ENCODE data around the gene TDRD6. TPM values are rescaled to one million over a fixed set of nuclear protein-coding genes. Genes with fewer than 3 reads are reported as not detected.

The TDRD6 gene
- total RNA-seq, 2 experiments from 2014 or later = not detected

DNA sequence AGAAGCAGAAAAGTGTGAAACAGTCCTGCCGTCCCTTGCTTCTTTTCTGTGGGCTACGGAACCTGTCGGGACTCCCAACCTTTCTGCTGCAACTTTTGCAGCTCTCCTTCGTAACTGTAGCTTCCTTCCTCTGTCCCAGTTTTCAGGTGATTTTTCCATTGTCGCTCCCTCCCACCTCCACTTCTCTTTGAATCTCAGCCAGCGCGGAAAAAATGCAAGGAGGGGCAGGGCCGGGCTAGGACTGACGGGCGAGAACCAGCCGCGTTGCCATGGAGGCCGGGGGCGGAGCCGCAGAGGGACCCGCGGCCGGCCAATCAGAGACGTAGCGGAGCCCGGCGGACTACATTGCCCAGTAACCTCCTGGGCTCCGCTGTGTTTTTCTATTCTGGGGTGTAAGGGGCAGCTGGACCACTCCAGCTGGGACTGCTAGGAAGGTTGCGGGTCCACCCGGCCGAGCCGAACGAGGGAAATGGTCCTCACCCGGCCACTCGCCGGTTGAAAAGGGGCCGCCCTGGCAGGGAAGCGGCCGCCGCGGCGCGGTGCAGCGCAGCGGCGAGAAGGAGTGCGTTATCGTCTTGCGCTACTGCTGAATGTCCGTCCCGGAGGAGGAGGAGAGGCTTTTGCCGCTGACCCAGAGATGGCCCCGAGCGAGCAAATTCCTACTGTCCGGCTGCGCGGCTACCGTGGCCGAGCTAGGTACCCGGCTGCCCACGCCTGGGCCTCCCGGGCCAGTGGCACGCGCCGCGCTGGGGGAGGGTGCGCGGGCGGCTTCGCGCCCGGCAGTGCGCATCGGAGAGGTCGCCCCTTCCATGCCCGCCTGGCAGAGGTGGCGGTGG, 34.9 kb upstream of the TDRD6 start, which contains the start of the genes CYP39A1 and SLC25A27:
TSS of gene CYP39A1 (minus strand) at position 216 of the 836 bp plus-strand sequence. CDS start 236 bp downstream, outside the sequence.
TSS of gene SLC25A27 (plus strand) at position 373 of the 836 bp plus-strand sequence. CDS start at position 591, 218 bp downstream.
- CTCF ChIA-PET = no interaction called here
- intact Hi-C loops (cut with micrococcal nuclease) = loop anchor here (1.0 kb wide), 2 partner anchors 10 to 524 kb away; partner anchors contain the start of gene ENPP4
- H3K27me3 Mint-ChIP-seq (ENCODE audit: low read depth) = peaks cover 39% of the 10 kb centered on the region
- H3K4me3 Mint-ChIP-seq = peak within 1 kb of the TSS; percentile 88
- H3K27ac Mint-ChIP-seq = peak within 1 kb of the TSS; percentile 11
- DNase-seq = peak; percentile 88
- peaks cover 13% of the 10 kb centered on the region for H3K4me1 Mint-ChIP-seq (ENCODE audit: low read depth)
- H3K36me3 Mint-ChIP-seq (ENCODE audit: low read depth) = no peaks in the 10 kb centered on the region
- H3K9me3 Mint-ChIP-seq = no peaks in the 10 kb centered on the region

DNA sequence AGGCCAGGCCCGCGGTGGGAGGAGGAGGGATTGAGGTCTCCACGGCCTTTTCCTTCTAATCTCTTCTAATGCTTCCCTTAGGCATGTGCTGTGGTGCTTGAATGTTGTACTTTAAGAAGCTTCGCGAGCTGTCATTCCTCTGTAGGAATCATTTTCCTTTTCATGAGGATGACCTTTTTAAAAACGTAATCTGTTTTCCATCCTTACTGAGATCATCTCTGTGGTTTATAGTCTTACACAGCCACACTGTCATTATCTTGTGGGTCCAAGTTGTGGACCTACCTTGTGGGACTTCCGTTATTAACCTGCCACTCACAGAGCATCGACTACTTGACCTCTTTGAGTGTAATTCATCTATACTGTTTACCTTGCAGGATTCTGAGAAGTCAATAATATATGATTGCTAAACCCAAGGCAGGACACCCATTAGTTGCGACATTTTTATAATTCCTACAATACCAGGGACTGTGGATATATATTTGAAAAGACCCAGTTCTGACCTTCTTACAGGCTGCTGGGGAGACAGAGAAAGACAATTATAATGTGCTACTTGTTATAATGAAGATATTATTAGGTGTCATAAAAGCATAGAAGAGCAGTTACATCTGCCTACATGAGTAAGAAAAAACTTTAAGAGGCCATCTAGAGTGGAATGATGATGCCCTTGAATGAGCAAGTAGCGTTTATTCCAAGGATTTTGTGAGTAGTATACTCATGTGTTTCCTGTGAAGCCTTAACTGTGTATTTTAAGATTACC, 34.1 kb upstream of the TDRD6 start:
- DNase-seq = no peak
- Mint-ChIP-seq H3K4me3 (peak overlapping the region; percentile 88), H3K9me3 (no peaks in the 10 kb centered on the region), H3K27ac (no peak overlapping the region), H3K27me3 (ENCODE audit: low read depth) (peaks cover 38% of the 10 kb centered on the region), H3K36me3 (ENCODE audit: low read depth) (no peaks in the 10 kb centered on the region), H3K4me1 (ENCODE audit: low read depth) (peaks cover 13% of the 10 kb centered on the region)
- intact Hi-C loops (cut with micrococcal nuclease) = no loop called here
- CTCF ChIA-PET = no interaction called here

DNA sequence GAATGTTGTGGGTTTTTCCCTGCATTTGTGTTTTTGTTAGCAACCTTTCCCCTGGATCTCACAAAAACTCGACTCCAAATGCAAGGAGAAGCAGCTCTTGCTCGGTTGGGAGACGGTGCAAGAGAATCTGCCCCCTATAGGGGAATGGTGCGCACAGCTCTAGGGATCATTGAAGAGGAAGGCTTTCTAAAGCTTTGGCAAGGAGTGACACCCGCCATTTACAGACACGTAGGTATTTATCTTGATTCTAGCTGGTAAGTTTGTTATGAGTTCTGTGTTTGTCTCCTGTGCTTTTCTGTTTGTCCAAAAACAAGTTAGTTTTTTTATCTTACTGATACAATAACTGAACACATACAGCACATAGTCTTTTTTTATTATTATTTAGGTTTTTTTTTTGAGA, 31.9 kb upstream of the TDRD6 start:
- H3K27me3 Mint-ChIP-seq (ENCODE audit: low read depth) = peaks cover 35% of the 10 kb centered on the region
- DNase-seq = no peak

DNA sequence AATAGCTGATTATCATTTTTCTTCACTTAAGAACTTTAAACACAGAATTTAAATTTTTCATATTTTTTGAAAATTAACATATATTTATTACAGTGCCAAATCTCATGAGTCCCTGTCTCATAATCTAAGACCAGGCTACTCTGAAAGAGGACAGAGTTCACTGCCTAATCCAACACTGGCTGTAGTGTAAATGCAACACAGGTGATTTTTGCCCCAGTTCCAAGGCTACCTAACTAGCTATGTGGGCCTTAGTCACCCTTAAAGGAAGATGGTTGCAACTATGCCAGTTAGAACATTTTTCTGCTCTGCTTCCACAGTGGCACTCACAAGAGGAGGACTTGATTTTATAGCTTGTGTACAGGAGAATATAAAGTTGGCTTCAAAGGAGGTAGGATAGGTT, 30.0 kb upstream of the TDRD6 start:
- no peak overlapping the region for H3K4me3 Mint-ChIP-seq
- no peak for DNase-seq
- CTCF ChIA-PET = no interaction called here
- no peak overlapping the region for H3K27ac Mint-ChIP-seq
- H3K27me3 Mint-ChIP-seq (ENCODE audit: low read depth) = peaks cover 22% of the 10 kb centered on the region
- intact Hi-C loops (cut with micrococcal nuclease) = no loop called here
- H3K36me3 Mint-ChIP-seq (ENCODE audit: low read depth) = no peaks in the 10 kb centered on the region
- no peaks in the 10 kb centered on the region for H3K9me3 Mint-ChIP-seq
- H3K4me1 Mint-ChIP-seq (ENCODE audit: low read depth) = peaks cover 5% of the 10 kb centered on the region

More for the DNA sequence above, 31.9 kb upstream of the TDRD6 start:
- CTCF ChIA-PET = interaction anchor here (0.7 to 1.5 kb wide), 2 partner anchors 22 to 214 kb away, joined by 4 to 8 read pairs; no protein-coding TSS in a partner anchor
- Mint-ChIP-seq H3K4me1 (ENCODE audit: low read depth) (peaks cover 13% of the 10 kb centered on the region), H3K27ac (no peak overlapping the region), H3K36me3 (ENCODE audit: low read depth) (no peaks in the 10 kb centered on the region), H3K4me3 (no peak overlapping the region), H3K9me3 (no peaks in the 10 kb centered on the region)
- intact Hi-C loops (cut with micrococcal nuclease) = no loop called here

DNA sequence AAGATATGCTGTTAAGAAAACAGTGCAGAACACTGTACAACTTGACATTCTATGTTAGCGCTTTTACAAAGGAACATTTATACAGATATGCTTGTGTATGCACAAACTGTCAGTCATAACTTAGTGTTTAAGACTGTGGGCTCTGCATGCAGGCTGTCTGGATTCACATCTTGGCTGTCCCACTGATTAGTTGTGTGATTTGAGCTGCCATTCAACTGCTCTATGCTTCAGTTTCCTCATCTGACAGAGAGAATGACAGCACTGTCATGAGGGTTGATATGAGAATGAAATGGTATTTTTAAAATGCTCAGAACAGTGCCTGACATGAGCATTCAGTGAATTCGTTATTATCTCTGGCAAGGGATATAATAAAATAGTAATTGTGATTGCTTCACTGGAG, 26.2 kb upstream of the TDRD6 start:
- H3K27me3 Mint-ChIP-seq (ENCODE audit: low read depth) = peaks cover 4% of the 10 kb centered on the region
- H3K4me3 Mint-ChIP-seq = no peak overlapping the region
- intact Hi-C loops (cut with micrococcal nuclease) = no loop called here
- no peak overlapping the region for H3K27ac Mint-ChIP-seq
- DNase-seq = no peak
- no peaks in the 10 kb centered on the region for H3K36me3 Mint-ChIP-seq (ENCODE audit: low read depth)
- H3K4me1 Mint-ChIP-seq (ENCODE audit: low read depth) = no peaks in the 10 kb centered on the region
- H3K9me3 Mint-ChIP-seq = no peaks in the 10 kb centered on the region
- CTCF ChIA-PET = no interaction called here

DNA sequence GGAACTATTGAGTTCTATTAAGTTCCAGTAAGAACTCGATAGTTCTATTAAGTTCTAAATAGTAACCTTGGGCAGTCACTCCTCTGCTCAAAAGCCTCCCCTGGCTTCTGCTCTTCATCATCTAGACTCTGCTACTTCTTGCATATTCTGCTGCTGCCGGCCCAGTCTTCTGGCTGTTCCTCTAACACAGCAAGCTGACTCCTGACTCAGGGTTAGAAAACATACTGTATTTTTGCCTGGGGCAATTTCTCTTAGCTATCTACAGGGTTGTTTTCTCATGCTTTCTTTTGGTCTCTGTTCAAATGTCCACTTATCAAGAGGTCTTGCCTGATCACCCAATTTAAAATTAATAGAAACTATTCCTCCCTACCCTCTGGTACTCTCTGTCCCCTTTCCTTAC, 20.3 kb upstream of the TDRD6 start:
- Mint-ChIP-seq H3K9me3 (no peaks in the 10 kb centered on the region), H3K4me3 (no peak overlapping the region), H3K27me3 (ENCODE audit: low read depth) (no peaks in the 10 kb centered on the region), H3K36me3 (ENCODE audit: low read depth) (no peaks in the 10 kb centered on the region), H3K4me1 (ENCODE audit: low read depth) (no peaks in the 10 kb centered on the region), H3K27ac (no peak overlapping the region)
- intact Hi-C loops (cut with micrococcal nuclease) = no loop called here
- CTCF ChIA-PET = no interaction called here
- no peak for DNase-seq

- intact Hi-C loops (cut with micrococcal nuclease) = no loop called here
- no peaks in the 10 kb centered on the region for H3K36me3 Mint-ChIP-seq (ENCODE audit: low read depth)
- no peak overlapping the region for H3K4me3 Mint-ChIP-seq
- CTCF ChIA-PET = interaction anchor here (0.7 kb wide), 1 partner anchor 319 kb away, joined by 3 read pairs; no protein-coding TSS in a partner anchor
- H3K27me3 Mint-ChIP-seq (ENCODE audit: low read depth) = no peaks in the 10 kb centered on the region
- DNase-seq = no peak
- H3K27ac Mint-ChIP-seq = no peak overlapping the region
- H3K9me3 Mint-ChIP-seq = no peaks in the 10 kb centered on the region
- no peaks in the 10 kb centered on the region for H3K4me1 Mint-ChIP-seq (ENCODE audit: low read depth)
Measured at GRCh38 chr6:46674410-46674809, 13.3 kb upstream of the TDRD6 start.

GRCh38 chr6:46676604-46677313, 10.9 kb upstream of the TDRD6 start:
- Mint-ChIP-seq H3K27ac (no peak overlapping the region), H3K9me3 (no peaks in the 10 kb centered on the region), H3K27me3 (ENCODE audit: low read depth) (peaks cover 8% of the 10 kb centered on the region), H3K4me1 (ENCODE audit: low read depth) (no peaks in the 10 kb centered on the region), H3K4me3 (no peak overlapping the region), H3K36me3 (ENCODE audit: low read depth) (no peaks in the 10 kb centered on the region)
- intact Hi-C loops (cut with micrococcal nuclease) = no loop called here
- CTCF ChIA-PET = interaction anchor here (0.6 to 1.0 kb wide), 2 partner anchors 21 to 257 kb away, joined by 3 to 4 read pairs; no protein-coding TSS in a partner anchor
- no peak for DNase-seq

DNA sequence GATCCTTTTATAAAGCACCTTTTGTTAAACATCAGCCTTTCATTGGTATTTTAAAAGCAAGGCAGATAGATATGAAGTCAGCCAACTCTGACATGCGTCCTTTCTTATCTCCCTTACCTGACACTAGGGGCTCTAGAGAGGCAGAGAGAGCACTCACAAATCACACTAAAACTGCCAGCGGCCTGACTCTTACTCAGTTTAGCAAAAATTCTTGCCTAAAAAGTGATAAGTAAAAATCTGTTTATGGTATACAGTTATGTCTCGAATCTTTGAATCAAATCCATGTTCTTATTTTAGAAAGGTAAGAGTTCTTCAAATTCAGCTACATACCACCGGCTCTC, 10.4 kb upstream of the TDRD6 start:
- no peak overlapping the region for H3K4me3 Mint-ChIP-seq

GRCh38 chr6:46684771-46685170, 2.9 kb upstream of the TDRD6 start:
- no peak overlapping the region for H3K4me3 Mint-ChIP-seq
- H3K9me3 Mint-ChIP-seq = no peaks in the 10 kb centered on the region
- intact Hi-C loops (cut with micrococcal nuclease) = no loop called here
- CTCF ChIA-PET = interaction anchor here (0.9 kb wide), 1 partner anchor 19 kb away, joined by 3 read pairs; no protein-coding TSS in a partner anchor
- H3K27me3 Mint-ChIP-seq (ENCODE audit: low read depth) = peaks cover 12% of the 10 kb centered on the region
- DNase-seq = no peak
- H3K27ac Mint-ChIP-seq = no peak overlapping the region
- no peaks in the 10 kb centered on the region for H3K36me3 Mint-ChIP-seq (ENCODE audit: low read depth)
- no peaks in the 10 kb centered on the region for H3K4me1 Mint-ChIP-seq (ENCODE audit: low read depth)

More for the DNA sequence above, 10.4 kb upstream of the TDRD6 start:
- DNase-seq = no peak
- no peaks in the 10 kb centered on the region for H3K36me3 Mint-ChIP-seq (ENCODE audit: low read depth)
- H3K27ac Mint-ChIP-seq = no peak overlapping the region
- H3K4me1 Mint-ChIP-seq (ENCODE audit: low read depth) = no peaks in the 10 kb centered on the region
- intact Hi-C loops (cut with micrococcal nuclease) = no loop called here
- CTCF ChIA-PET = interaction anchor here (0.6 to 1.0 kb wide), 2 partner anchors 22 to 257 kb away, joined by 3 to 4 read pairs; no protein-coding TSS in a partner anchor
- H3K27me3 Mint-ChIP-seq (ENCODE audit: low read depth) = peaks cover 8% of the 10 kb centered on the region
- H3K9me3 Mint-ChIP-seq = no peaks in the 10 kb centered on the region

DNA sequence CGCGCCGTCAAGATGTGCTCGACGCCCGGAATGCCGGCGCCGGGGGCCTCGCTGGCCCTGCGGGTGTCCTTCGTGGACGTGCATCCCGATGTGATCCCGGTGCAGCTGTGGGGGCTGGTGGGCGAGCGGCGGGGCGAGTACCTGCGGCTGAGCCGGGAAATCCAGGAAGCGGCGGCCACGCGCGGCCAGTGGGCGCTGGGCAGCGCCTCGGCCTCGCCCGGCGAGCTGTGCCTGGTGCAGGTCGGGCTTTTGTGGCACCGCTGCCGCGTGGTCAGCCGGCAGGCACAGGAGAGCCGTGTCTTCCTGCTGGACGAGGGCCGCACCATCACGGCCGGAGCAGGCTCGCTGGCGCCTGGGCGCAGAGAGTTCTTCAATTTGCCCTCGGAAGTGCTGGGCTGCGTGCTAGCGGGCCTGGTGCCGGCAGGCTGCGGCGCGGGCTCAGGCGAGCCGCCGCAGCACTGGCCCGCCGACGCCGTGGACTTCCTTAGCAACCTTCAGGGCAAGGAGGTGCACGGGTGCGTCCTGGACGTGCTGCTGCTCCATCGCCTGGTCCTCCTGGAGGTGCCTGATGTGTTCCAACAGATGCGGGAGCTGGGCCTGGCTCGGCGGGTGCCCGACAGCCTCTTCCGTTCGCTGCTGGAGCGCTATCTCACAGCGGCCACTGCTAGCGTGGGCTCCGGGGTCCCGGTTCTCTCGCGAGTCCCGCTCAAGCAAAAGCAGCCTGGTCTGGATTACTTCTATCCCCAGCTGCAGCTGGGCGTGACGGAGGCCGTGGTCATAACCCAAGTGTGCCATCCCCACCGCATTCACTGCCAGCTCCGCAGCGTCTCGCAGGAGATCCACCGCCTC, 656 bp downstream of the TDRD6 start:
- intact Hi-C loops (cut with micrococcal nuclease) = no loop called here
- no peak overlapping the region for H3K27ac Mint-ChIP-seq
- CTCF ChIA-PET = no interaction called here
- no peak for DNase-seq
- H3K36me3 Mint-ChIP-seq (ENCODE audit: low read depth) = no peaks in the 10 kb centered on the region
- no peak overlapping the region for H3K4me3 Mint-ChIP-seq
- H3K4me1 Mint-ChIP-seq (ENCODE audit: low read depth) = no peaks in the 10 kb centered on the region
- H3K9me3 Mint-ChIP-seq = no peaks in the 10 kb centered on the region
- peaks cover 9% of the 10 kb centered on the region for H3K27me3 Mint-ChIP-seq (ENCODE audit: low read depth)
